Measurements from ENCODE around the gene DOHH.

The DOHH gene

GRCh38 chr19:3450796-3451411 is 49.6 kb downstream of the DOHH start (continued):
- TF ChIP-seq ZNF571 (tag by site-specific recombination; IDR thresholded peaks at IDR 0.05): no peak
- no peak for TF ChIP-seq ZNF24 (tag by site-specific recombination; IDR thresholded peaks at IDR 0.05)
- peak; percentile 94 for TF ChIP-seq ZNF146 (tag by site-specific recombination; IDR thresholded peaks at IDR 0.05)
- TF ChIP-seq ZNF555 (tag by site-specific recombination; conservative IDR thresholded peaks at IDR 0.05): no peak
- TF ChIP-seq ZNF501 (tag by site-specific recombination; IDR thresholded peaks at IDR 0.05): no peak
- TF ChIP-seq HOXC10 (CRISPR knock-in tag; IDR thresholded peaks at IDR 0.05): no peak
- TF ChIP-seq ZNF23 (tag by site-specific recombination; IDR thresholded peaks at IDR 0.05; ENCODE audit: borderline replicate concordance): no peak
- TF ChIP-seq ZNF514 (tag by site-specific recombination; IDR thresholded peaks at IDR 0.05): no peak
- TF ChIP-seq OVOL3 (tag by site-specific recombination; IDR thresholded peaks at IDR 0.05): no peak
- TF ChIP-seq ZNF664 (tag by site-specific recombination; IDR thresholded peaks at IDR 0.05): no peak
- TF ChIP-seq KLF10 (tag by site-specific recombination; IDR thresholded peaks at IDR 0.05): 0 out of 2 replicates have a peak, but pooled peaks have one; percentile 33
- no peak for TF ChIP-seq KLF9 (tag by site-specific recombination; IDR thresholded peaks at IDR 0.05; ENCODE audit: low read depth)
- no peak for TF ChIP-seq ZSCAN4 (tag by site-specific recombination; IDR thresholded peaks at IDR 0.05)
- TF ChIP-seq ZNF394 (tag by site-specific recombination; IDR thresholded peaks at IDR 0.05; ENCODE audit: borderline replicate concordance): peak; percentile 56; the same call in 1 of the 2 replicates
- TF ChIP-seq KLF7 (tag by site-specific recombination; IDR thresholded peaks at IDR 0.05; ENCODE audit: borderline replicate concordance): no peak
- TF ChIP-seq ZNF354C (tag by site-specific recombination; IDR thresholded peaks at IDR 0.05; ENCODE audit: borderline replicate concordance, low read depth): no peak
- TF ChIP-seq ZNF580 (tag by site-specific recombination; IDR thresholded peaks at IDR 0.05): no peak
- TF ChIP-seq ZBTB48 (tag by site-specific recombination; IDR thresholded peaks at IDR 0.05): no peak
- TF ChIP-seq PRDM6 (tag by site-specific recombination; IDR thresholded peaks at IDR 0.05): peak; percentile 61; the same call in 1 of the 2 replicates
- TF ChIP-seq ZNF629 (tag by site-specific recombination; IDR thresholded peaks at IDR 0.05): peak; percentile 98
- TF ChIP-seq ZNF623 (tag by site-specific recombination; IDR thresholded peaks at IDR 0.05): peak; percentile 84
- TF ChIP-seq ZNF621 (tag by site-specific recombination; IDR thresholded peaks at IDR 0.05): no peak
- TF ChIP-seq BCL11A (tag by site-specific recombination; IDR thresholded peaks at IDR 0.05; ENCODE audit: low read depth): no peak
- peak; percentile 53; the same call in 1 of the 2 replicates for TF ChIP-seq ZNF362 (tag by site-specific recombination; IDR thresholded peaks at IDR 0.05)
- TF ChIP-seq PRDM10 (tag by site-specific recombination; IDR thresholded peaks at IDR 0.05): no peak
- no peak for TF ChIP-seq ZNF530 (tag by site-specific recombination; IDR thresholded peaks at IDR 0.05; ENCODE audit: low read depth)
- peak; percentile 97 for TF ChIP-seq ZNF600 (tag by site-specific recombination; IDR thresholded peaks at IDR 0.05)
- no peak for TF ChIP-seq ZNF223 (tag by site-specific recombination; IDR thresholded peaks at IDR 0.05)
- TF ChIP-seq ZFP41 (tag by site-specific recombination; IDR thresholded peaks at IDR 0.05; ENCODE audit: borderline replicate concordance): no peak
- no peak for TF ChIP-seq BCL11B (tag by site-specific recombination; IDR thresholded peaks at IDR 0.05; ENCODE audit: low read depth)
- TF ChIP-seq ZBTB6 (tag by site-specific recombination; IDR thresholded peaks at IDR 0.05): no peak
- no peak for TF ChIP-seq ZSCAN16 (tag by site-specific recombination; IDR thresholded peaks at IDR 0.05)
- no peak for TF ChIP-seq ZNF10 (tag by site-specific recombination; IDR thresholded peaks at IDR 0.05)

All from HEK293 (cell line).